Measurements from ENCODE around the gene SNCAIP. TPM values are rescaled to one million over a fixed set of nuclear protein-coding genes. Genes with fewer than 3 reads are reported as not detected.

The SNCAIP gene
- total RNA-seq, 3 donors from 2014 or later (not counting 1 experiment from before 2014, with no cell fraction given) = 0.73 TPM; not detected in 2

- no peak overlapping the region for H3K27ac ChIP-seq (ENCODE audit: low read length)
- H3K27me3 ChIP-seq (ENCODE audit: control insufficient read depth, insufficient read depth, low read length) = no peaks in the 10 kb centered on the region
- ATAC-seq (no peak), DNase-seq (no peak)
- intact Hi-C loops (cut with micrococcal nuclease) = no loop called here
- no peaks in the 10 kb centered on the region for H3K9me3 ChIP-seq (ENCODE audit: control insufficient read depth, insufficient read depth, low read length)
- Mint-ChIP-seq H3K4me3 (no peak overlapping the region), H3K9me3 (peaks cover 3 to 5% of the 10 kb centered on the region in 2 donors), H3K27me3 (ENCODE audit: low read depth in 2 of 2) (no peaks in the 10 kb centered on the region), H3K36me3 (no peaks in the 10 kb centered on the region), H3K4me1 (no peaks in the 10 kb centered on the region), H3K27ac (no peak overlapping the region)
- H3K4me1 ChIP-seq (ENCODE audit: control insufficient read depth, insufficient read depth, low read length) = no peaks in the 10 kb centered on the region
- no CpG with 5 or more reads among the region's 4 CpGs for WGBS (ENCODE audit: insufficient coverage)
- H3K4me3 ChIP-seq (ENCODE audit: low read length) = no peak overlapping the region
- TF ChIP-seq, protein P1, sequence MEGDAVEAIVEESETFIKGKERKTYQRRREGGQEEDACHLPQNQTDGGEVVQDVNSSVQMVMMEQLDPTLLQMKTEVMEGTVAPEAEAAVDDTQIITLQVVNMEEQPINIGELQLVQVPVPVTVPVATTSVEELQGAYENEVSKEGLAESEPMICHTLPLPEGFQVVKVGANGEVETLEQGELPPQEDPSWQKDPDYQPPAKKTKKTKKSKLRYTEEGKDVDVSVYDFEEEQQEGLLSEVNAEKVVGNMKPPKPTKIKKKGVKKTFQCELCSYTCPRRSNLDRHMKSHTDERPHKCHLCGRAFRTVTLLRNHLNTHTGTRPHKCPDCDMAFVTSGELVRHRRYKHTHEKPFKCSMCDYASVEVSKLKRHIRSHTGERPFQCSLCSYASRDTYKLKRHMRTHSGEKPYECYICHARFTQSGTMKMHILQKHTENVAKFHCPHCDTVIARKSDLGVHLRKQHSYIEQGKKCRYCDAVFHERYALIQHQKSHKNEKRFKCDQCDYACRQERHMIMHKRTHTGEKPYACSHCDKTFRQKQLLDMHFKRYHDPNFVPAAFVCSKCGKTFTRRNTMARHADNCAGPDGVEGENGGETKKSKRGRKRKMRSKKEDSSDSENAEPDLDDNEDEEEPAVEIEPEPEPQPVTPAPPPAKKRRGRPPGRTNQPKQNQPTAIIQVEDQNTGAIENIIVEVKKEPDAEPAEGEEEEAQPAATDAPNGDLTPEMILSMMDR (IDR thresholded peaks at IDR 0.05) = no peak
- no peaks in the 10 kb centered on the region for H3K36me3 ChIP-seq (ENCODE audit: control insufficient read depth, insufficient read depth, low read length)
Observed at GRCh38 chr5:122473941-122474340, 161.9 kb downstream of the SNCAIP start.

DNA sequence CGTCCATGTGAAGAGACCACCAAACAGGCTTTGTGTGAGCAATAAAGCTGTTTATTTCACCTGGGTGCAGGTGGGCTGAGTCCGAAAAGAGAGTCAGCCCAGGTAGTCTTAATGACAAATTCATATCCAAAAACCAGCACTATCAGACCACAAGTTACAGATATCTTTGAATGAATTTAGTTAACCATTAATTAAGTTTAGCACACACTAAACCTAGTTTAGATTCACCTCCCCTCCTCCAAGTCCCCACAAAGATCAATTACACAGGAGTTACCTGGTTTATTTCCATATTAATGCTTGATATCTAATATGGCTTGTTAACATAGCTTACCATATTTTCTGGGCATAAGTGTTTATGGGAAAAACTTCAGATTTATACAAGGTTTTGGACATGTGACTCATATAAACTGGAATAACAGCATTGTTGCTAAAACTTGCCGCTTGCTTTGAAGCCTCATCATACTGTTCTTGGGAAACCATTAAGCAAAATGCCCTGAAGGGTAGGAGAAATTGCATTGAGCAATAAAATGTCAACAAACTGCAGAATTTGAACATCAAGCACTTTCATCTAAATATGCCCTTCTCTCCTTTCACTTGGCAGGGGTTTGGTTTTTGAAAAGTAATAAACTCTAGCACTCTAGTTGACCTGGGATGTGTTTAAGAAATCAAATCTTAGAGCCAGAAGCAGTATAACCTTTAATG is 166.9 kb downstream of the SNCAIP start:
- WGBS (ENCODE audit: insufficient coverage) = 85% methylated on average over 2 of the region's 3 CpGs
- no peak overlapping the region for H3K4me3 ChIP-seq (ENCODE audit: low read length)
- Mint-ChIP-seq H3K4me3 (no peak overlapping the region), H3K27ac (no peak overlapping the region), H3K4me1 (no peaks in the 10 kb centered on the region), H3K36me3 (no peaks in the 10 kb centered on the region), H3K27me3 (ENCODE audit: low read depth in 2 of 2) (no peaks in the 10 kb centered on the region), H3K9me3 (peaks cover 0 to 3% of the 10 kb centered on the region in 2 donors)
- no peak for DNase-seq
- H3K9me3 ChIP-seq (ENCODE audit: control insufficient read depth, insufficient read depth, low read length) = no peaks in the 10 kb centered on the region
- no peak overlapping the region for H3K27ac ChIP-seq (ENCODE audit: low read length)
- intact Hi-C loops (cut with micrococcal nuclease) = no loop called here
- no peaks in the 10 kb centered on the region for H3K27me3 ChIP-seq (ENCODE audit: control insufficient read depth, insufficient read depth, low read length)
- TF ChIP-seq, protein P1 (IDR thresholded peaks at IDR 0.05) = no peak
- no peaks in the 10 kb centered on the region for H3K4me1 ChIP-seq (ENCODE audit: control insufficient read depth, insufficient read depth, low read length)
- no peaks in the 10 kb centered on the region for H3K36me3 ChIP-seq (ENCODE audit: control insufficient read depth, insufficient read depth, low read length)
- no peak for ATAC-seq

DNA sequence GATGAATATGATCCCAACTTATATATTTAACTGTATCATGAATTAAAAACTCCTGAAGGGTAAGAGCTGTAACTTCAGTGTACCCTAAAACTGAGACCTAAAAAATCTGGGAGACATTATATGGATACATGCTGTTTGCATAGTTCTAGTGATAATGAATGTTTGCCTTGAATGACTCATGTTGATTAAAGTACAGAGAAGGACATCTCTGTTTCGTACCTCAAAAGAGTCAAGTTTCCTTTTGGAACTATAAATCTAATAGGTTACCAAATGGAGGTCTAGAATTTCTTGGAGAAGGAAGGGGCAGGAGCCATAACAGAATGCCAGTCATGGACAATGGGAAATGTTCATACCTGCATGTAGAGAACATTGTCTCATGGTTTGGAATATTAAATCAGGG is 168.1 kb downstream of the SNCAIP start:
- Histone ChIP-seq H3K4me3 (ENCODE audit: low read length) (no peak overlapping the region), H3K9me3 (ENCODE audit: control insufficient read depth, insufficient read depth, low read length) (no peaks in the 10 kb centered on the region), H3K27ac (ENCODE audit: low read length) (no peak overlapping the region), H3K36me3 (ENCODE audit: control insufficient read depth, insufficient read depth, low read length) (no peaks in the 10 kb centered on the region), H3K27me3 (ENCODE audit: control insufficient read depth, insufficient read depth, low read length) (no peaks in the 10 kb centered on the region), H3K4me1 (ENCODE audit: control insufficient read depth, insufficient read depth, low read length) (no peaks in the 10 kb centered on the region)
- no peaks in the 10 kb centered on the region for H3K27me3 Mint-ChIP-seq (ENCODE audit: low read depth in 2 of 2)
- H3K4me3 Mint-ChIP-seq = no peak overlapping the region
- no peak overlapping the region for H3K27ac Mint-ChIP-seq
- H3K4me1 Mint-ChIP-seq = no peaks in the 10 kb centered on the region
- no peaks in the 10 kb centered on the region for H3K36me3 Mint-ChIP-seq
- H3K9me3 Mint-ChIP-seq = peaks cover under 1 to 3% of the 10 kb centered on the region in 2 donors
- WGBS (ENCODE audit: insufficient coverage) = 75% methylated on average over 1 of the region's 1 CpG
- ATAC-seq (no peak), DNase-seq (no peak)
- TF ChIP-seq, protein P1 (IDR thresholded peaks at IDR 0.05) = no peak
- intact Hi-C loops (cut with micrococcal nuclease) = no loop called here

DNA sequence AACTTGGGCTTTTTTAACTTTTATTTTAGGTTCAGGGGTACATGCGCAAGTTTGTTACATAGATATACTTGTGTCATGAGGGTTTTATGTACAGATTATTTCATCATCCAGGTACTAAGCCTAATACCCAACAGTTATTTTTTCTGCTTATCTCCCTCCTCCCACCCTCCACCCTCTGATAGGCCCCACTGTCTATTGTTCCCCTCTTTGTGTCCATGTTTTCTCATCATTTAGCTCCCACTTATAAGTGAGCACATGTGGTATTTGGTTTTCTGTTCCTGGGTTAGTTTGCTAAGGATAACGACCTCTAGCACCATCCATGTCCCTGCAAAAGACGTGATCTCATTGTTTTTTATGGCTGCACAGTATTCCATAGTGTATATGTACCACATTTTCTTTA is 172.1 kb downstream of the SNCAIP start:
- H3K36me3 Mint-ChIP-seq = no peaks in the 10 kb centered on the region
- H3K27me3 Mint-ChIP-seq (ENCODE audit: low read depth in 2 of 2) = no peaks in the 10 kb centered on the region
- no peak overlapping the region for H3K27ac ChIP-seq (ENCODE audit: low read length)
- TF ChIP-seq, protein P1 (IDR thresholded peaks at IDR 0.05) = no peak
- peaks cover 3 to 8% of the 10 kb centered on the region in 2 donors for H3K9me3 Mint-ChIP-seq
- H3K27me3 ChIP-seq (ENCODE audit: control insufficient read depth, insufficient read depth, low read length) = no peaks in the 10 kb centered on the region
- H3K4me3 ChIP-seq (ENCODE audit: low read length) = no peak overlapping the region
- peaks cover 3% of the 10 kb centered on the region for H3K9me3 ChIP-seq (ENCODE audit: control insufficient read depth, insufficient read depth, low read length)
- H3K4me1 ChIP-seq (ENCODE audit: control insufficient read depth, insufficient read depth, low read length) = no peaks in the 10 kb centered on the region
- no peak for DNase-seq
- H3K36me3 ChIP-seq (ENCODE audit: control insufficient read depth, insufficient read depth, low read length) = no peaks in the 10 kb centered on the region
- intact Hi-C loops (cut with micrococcal nuclease) = no loop called here
- H3K4me1 Mint-ChIP-seq = no peaks in the 10 kb centered on the region
- no peak for ATAC-seq
- H3K27ac Mint-ChIP-seq = no peak overlapping the region
- WGBS (ENCODE audit: insufficient coverage) = 80% methylated on average over 1 of the region's 3 CpGs
- H3K4me3 Mint-ChIP-seq = no peak overlapping the region

Data from natural killer cell (primary cell).